GM18520 (cell line): ENCODE measurements around the gene MRC1.

Source experiments
- ATAC-seq: cut with Tn5 transposase; IDR thresholded peaks from one replicate; pipeline ENCODE4 v1.9.1; 2021; ENCODE audit not compliant: unreplicated experiment

MRC1 gene

GRCh38 chr10:17808971-17809841 lies at the start of gene MRC1:
TSS of gene MRC1 (plus strand) at chr10:17809348. CDS start at chr10:17809466, 118 bp downstream.
- no peak for ATAC-seq

GRCh38 chr10:17764142-17764541 lies 45.0 kb upstream of the MRC1 start:
- no peak for ATAC-seq

DNA sequence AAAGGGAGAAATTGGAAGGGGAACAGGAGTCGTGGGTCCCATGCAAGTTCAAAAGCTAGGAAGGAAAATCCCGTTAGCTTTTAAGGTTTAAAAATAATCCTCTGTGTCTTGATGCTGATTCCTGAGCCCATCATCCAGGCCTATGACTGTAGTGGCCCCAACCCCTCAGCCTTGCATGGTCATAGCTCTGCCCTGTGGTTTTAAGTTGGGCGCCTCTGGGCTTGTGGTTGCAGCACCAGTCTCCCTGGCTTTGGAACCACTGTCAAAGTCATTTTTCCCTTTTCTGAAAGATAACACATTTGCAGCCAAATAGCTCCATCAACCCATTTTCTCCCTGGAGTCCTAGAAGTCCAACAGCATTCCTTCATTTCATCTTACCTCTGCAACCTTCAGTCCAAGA lies 43.5 kb upstream of the MRC1 start:
- ATAC-seq = no peak

GRCh38 chr10:17766731-17767130 lies 42.4 kb upstream of the MRC1 start:
- no peak for ATAC-seq

GRCh38 chr10:17768496-17768895 lies 40.7 kb upstream of the MRC1 start:
- ATAC-seq = no peak

DNA sequence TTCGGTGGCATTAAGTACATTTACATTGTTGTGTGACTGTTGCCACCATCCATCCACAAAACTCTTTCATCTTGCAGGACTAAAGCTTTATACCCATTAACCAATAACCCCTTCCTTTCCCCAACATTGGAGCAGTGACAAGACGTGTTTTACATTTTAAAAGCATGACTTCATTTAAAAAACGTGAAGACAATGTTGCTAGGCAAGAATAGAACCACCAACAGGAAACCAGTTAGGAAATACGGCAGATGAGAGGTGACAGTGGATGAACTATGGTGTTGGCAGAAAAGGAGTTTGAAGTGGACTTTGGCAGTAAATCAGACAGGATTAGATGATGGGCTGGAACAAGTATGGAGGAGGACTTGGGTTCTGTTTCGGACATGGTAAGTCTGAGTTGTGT lies 40.2 kb upstream of the MRC1 start:
- ATAC-seq = no peak

DNA sequence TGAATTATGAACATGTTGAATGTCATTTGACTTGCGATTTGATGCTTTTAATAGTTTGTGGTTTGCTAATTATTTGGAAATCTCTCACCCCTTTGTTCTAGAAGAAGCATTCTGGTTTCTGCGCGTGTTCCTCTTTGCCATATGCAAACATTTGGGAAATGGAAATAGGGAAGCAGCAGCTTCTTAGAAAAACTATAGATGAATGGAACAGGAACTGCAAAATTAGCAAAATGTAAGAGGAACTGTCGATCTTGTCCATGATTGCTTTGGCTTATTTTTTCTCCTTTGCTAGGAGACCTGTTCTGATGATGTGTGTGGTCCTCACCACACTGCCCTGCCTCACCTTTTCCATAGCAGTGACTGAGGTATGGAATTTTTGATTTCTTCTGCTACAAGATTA lies 38.1 kb upstream of the MRC1 start:
- no peak for ATAC-seq

- no peak for ATAC-seq
These were observed 29.4 kb upstream of the MRC1 start for GRCh38 chr10:17779784-17780183.

GRCh38 chr10:17780727-17781126 lies 28.4 kb upstream of the MRC1 start:
- no peak for ATAC-seq

DNA sequence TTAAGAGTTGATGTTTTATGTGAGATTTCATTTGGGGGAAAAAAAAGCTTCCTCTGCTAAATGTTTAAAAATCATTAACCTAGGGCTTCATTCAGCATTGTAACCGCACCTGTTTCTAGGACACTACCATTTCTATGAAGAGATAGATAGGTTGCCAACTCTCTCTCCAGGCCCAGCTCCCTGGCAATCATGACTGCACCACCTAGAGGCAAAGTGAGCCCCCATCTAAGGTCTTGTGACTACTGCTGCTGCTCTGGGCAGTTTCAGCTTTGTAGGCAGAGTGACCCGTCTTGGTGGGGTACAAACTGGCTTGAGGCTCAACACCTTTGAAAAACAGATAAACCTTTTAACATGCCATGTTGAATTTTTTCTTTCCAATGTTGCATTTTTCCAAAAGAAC lies 27.3 kb upstream of the MRC1 start:
- no peak for ATAC-seq

DNA sequence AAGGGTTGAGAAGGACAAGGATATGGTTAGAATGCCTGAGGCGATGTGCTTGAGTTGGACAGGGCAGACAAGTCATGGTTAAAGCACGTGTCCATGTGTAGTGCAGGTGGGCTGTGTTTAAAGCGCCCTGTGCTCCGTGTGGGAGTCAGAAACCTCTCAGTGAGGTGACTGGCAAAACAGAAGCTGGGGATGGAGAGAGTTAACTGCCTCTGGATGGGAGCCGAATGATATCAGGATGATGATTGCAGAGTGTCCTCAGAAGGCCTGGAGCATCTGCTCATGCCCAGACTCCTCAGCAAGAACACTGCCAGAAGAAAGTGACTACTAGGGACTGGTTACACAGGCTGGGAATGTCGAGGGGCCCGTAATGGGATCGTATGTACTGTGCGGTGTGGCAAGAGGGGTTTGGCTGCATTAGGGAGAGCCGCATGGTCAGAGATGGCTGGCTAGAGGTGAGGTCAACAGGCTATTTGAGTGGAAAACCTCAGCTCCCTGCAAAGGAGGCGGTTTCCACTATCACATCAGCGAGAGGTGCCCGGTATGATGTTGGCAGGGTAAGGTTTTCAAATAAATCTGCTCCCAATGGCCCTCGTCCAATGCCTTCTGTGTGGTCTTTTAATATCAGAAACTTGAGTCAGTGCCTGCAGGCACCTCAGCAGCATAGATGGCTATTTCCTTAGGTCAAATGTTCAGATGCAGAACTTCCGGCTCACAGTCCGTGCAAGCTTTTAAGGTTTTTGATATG lies 26.1 kb upstream of the MRC1 start:
- ATAC-seq = no peak

- no peak for ATAC-seq
These were observed 25.4 kb upstream of the MRC1 start for GRCh38 chr10:17783751-17784150.

DNA sequence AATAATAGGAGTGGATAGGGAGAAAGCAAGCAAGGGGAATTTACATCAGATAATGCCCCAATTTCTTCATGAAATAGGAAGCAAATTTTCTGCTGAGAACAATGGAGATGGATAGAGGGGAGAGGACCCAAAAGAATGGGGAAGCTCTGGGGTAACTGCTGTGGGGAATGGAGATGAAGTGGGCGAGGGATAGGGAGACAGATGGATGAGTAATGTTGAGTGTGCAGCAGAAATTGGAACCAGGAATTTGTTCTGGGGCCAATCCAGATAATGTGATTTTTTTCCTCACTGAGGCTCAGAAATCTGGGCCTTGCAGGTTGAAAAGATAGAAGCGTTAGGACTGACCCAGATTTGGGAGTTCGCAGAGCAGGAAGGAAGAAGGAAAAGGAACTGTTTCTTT lies 24.5 kb upstream of the MRC1 start:
- no peak for ATAC-seq

- no peak for ATAC-seq
These were observed 23.7 kb upstream of the MRC1 start for GRCh38 chr10:17785276-17785930.

DNA sequence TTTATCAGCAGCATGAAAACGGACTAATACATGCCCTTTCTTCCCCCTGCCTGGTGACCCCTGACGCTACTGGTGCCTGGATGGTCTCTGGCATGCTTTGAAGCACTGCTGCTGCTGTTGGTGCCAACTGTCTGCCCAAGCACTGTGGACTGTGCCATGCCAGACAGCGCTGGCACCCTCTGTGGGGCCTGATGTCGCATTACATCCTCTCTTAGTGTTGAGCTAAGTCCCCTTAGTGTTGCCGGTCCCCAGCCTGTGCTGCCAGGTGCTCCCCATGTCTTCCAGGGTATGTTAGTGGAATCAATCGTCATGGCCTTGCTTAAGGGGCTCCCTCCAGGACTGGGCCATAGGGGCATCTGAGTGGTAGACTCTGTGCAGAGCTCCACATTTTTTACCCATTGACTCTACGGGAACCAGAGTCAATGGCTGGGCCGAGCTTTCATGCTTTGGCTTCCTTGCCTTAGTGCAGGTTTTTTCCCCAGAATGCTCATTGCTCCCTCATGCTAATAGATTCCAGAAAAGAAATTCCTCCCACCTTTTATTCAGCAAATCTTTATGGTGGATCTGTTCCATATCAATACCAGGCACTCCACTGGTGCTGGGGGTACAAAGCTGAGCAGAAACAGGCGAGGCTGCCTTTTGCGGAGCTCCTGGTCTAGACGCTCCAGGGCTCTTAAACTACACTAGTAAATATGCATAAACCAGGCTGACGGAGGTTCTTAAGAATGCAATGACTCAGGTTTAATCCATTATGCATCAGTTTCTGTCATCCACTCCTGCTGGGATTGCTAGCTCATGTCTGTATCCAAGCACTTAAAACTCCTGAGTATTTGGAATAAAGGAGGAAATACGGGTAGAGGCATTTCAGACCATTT lies 21.8 kb upstream of the MRC1 start:
- no peak for ATAC-seq

DNA sequence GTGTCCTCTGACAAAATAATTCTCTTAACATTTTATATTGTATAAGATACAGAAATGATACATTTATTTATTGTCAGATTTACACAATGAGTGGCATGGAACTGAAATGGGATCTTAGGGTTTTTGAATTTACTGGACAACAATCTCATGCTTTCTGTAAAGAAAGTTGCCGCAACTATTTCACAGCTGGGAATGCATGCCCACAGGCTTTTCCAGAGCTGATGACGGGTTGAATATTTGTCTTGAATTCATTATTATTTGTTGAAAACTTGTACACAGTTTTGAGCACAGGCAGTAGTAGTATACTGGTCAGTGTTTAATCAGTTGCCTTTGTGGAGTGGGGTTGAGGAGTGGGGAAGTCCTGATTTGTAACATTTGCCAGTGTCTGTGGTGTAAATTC lies 20.5 kb upstream of the MRC1 start:
- ATAC-seq = no peak

DNA sequence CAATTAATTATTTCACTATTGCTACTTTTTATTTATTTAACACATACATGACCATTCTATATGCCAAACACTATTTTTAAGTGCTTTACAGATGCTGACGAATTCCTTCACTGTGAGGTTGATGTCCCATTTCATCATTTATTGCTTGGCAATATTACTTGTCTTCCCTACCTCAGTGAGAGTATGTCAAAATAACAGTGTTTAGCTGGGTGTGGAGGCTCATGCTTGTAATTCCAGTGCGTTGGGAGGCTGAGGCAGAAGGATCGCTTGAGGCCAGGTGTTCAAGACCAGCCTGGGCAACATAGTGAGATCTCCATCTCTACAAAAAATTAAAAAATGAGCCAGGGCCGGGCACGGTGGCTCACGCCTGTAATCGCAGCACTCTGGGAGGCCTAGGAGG lies 19.8 kb upstream of the MRC1 start:
- no peak for ATAC-seq

GRCh38 chr10:17790651-17791050 lies 18.5 kb upstream of the MRC1 start:
- no peak for ATAC-seq

GRCh38 chr10:17792991-17793390 lies 16.2 kb upstream of the MRC1 start:
- no peak for ATAC-seq

DNA sequence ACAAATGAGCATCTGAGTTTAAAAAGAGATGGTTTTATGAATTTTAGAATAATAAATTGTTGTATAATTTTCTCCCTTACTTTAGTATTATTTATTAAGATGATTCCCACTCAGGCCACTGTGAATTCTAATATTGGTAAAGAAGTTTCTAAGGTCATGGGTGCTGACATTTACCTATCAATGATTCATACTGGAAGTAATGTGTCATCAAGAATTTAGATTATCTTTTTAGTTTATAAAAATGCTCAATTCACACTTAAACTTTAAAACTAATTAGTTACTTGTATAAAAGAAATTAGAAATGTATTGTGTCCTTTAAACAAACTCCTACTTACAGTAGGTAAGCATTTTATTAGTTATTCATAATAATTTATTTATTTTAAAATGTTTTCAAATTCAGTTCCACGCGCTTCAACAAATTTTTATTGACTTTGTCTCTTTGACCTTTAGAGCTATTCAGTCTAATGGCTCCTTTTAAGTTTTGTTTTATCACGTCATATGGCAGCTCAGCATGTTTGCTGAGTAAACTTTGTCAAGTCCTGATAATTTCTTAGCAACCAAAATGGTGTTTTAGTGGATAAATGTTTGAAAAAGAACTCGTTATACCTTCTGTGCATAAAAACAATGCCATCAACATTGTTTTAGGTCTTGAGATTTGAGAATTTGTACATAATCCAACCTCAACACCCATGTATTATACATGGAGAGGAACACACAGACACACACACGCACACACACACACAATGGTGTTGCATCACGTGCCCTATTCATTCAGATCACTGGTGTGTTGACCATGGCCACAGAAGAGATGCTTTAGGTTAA lies 15.1 kb upstream of the MRC1 start:
- ATAC-seq = no peak
